Measurements from ENCODE around the gene SLC44A3. TPM values are rescaled to one million over a fixed set of nuclear protein-coding genes. Genes with fewer than 3 reads are reported as not detected.

Gene SLC44A3
- total and polyA plus RNA-seq, 12 donors: 4.2 to 26.2 (median 9.5) TPM

DNA sequence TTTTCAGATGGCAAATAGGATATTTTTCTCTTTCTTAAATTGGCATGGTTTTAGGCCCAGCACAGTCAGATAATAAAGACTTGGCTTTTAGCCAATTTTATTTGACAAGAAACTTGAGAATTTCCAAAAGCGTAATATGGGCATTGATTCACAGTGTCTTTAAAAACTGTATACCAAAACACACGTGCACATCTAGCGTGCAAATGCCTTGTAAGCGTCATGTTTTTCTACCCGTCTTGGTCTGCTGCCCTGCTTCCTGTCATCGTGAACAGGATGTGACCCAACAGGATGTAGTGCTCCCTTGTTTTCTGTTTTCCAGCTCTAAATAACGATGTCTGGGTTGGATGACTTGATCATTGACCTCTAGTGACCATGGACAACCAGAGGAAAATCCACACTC is 24.7 kb upstream of the SLC44A3 start:
- Histone ChIP-seq H3K4me3 (no peak overlapping the region), H3K36me3 (replicated peaks in 1 of 2) (no peaks in the 10 kb centered on the region), H3K4me1 (replicated peaks in 1 of 2) (peaks cover 18 to 55% of the 10 kb centered on the region in 2 donors), H3K27ac (peak overlapping the region in 2 of 5 donors; percentile 6 to 24), H3K27me3 (no peaks in the 10 kb centered on the region), H3K9me3 (replicated peaks in 1 of 3) (no peaks in the 10 kb centered on the region)
- intact Hi-C loops (cut with DNase I): no loop called here
- DNase-seq: no peak
- WGBS, 4 donors: 64 to 67% (median 65%) methylated on average over 7 of the region's 7 CpGs
- TF ChIP-seq POLR2A (IDR thresholded peaks at IDR 0.05): no peak
- TF ChIP-seq, protein P1, sequence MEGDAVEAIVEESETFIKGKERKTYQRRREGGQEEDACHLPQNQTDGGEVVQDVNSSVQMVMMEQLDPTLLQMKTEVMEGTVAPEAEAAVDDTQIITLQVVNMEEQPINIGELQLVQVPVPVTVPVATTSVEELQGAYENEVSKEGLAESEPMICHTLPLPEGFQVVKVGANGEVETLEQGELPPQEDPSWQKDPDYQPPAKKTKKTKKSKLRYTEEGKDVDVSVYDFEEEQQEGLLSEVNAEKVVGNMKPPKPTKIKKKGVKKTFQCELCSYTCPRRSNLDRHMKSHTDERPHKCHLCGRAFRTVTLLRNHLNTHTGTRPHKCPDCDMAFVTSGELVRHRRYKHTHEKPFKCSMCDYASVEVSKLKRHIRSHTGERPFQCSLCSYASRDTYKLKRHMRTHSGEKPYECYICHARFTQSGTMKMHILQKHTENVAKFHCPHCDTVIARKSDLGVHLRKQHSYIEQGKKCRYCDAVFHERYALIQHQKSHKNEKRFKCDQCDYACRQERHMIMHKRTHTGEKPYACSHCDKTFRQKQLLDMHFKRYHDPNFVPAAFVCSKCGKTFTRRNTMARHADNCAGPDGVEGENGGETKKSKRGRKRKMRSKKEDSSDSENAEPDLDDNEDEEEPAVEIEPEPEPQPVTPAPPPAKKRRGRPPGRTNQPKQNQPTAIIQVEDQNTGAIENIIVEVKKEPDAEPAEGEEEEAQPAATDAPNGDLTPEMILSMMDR (IDR thresholded peaks at IDR 0.05): no peak

DNA sequence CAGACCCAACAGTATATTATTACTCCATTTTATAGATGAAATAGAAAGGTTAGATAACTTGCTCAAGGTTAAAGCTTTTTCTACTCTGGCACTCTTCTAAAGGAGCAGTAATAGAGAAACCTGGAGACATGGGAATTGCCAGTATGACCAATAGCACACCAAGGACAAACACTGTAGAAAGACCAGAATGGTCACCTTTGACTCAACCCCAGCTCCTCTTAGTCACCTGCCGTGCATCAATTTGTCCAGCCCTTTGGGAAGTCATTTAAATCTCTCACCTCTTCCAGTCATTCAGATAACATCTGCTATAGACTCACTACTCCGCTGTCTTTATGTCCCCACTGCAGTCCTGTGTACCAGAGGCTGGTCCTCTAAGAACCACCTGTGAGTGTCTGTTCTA is 23.9 kb upstream of the SLC44A3 start:
- Histone ChIP-seq H3K4me3 (no peak overlapping the region), H3K4me1 (replicated peaks in 1 of 2) (peaks cover 18 to 63% of the 10 kb centered on the region in 2 donors), H3K9me3 (replicated peaks in 1 of 3) (no peaks in the 10 kb centered on the region), H3K27ac (peak overlapping the region in 1 of 5 donors; percentile 6), H3K27me3 (no peaks in the 10 kb centered on the region), H3K36me3 (replicated peaks in 1 of 2) (no peaks in the 10 kb centered on the region)
- WGBS, 4 donors: 64 to 86% (median 79%) methylated on average over 2 of the region's 2 CpGs
- no peak for TF ChIP-seq POLR2A (IDR thresholded peaks at IDR 0.05)
- TF ChIP-seq, protein P1 (IDR thresholded peaks at IDR 0.05): no peak
- DNase-seq: peak in 1 of 7 donors; percentile 27
- intact Hi-C loops (cut with DNase I): no loop called here

DNA sequence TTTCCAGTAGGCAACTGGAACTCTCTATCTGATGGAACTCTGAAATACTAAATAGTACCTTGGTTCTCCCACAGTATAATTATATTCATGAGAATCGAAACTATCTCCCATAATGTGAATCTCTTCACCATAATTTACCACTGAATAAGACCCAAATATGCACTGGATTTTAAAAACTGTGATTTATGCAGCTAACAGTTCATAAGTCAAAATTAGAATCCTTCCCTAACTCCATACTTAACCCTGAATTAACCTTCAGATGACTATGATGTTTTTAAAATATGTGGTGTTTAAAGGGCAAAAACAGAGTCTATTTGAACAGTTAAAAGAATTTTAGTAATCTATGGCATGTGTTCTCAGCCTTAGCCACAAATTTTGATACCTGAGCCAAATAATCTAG is 22.9 kb upstream of the SLC44A3 start:
- H3K4me3 ChIP-seq: no peak overlapping the region
- WGBS, 4 donors: 73 to 91% (median 80%) methylated on average over 1 of the region's 1 CpG
- no peaks in the 10 kb centered on the region for H3K9me3 ChIP-seq (replicated peaks in 1 of 3)
- no peak for DNase-seq
- H3K27ac ChIP-seq: peak overlapping the region in 1 of 5 donors; percentile 14
- intact Hi-C loops (cut with DNase I): no loop called here
- H3K36me3 ChIP-seq (replicated peaks in 1 of 2): no peaks in the 10 kb centered on the region
- TF ChIP-seq, protein P1 (IDR thresholded peaks at IDR 0.05): no peak
- no peak for TF ChIP-seq POLR2A (IDR thresholded peaks at IDR 0.05)
- peaks cover 18 to 65% of the 10 kb centered on the region in 2 donors for H3K4me1 ChIP-seq (replicated peaks in 1 of 2)
- H3K27me3 ChIP-seq: no peaks in the 10 kb centered on the region

DNA sequence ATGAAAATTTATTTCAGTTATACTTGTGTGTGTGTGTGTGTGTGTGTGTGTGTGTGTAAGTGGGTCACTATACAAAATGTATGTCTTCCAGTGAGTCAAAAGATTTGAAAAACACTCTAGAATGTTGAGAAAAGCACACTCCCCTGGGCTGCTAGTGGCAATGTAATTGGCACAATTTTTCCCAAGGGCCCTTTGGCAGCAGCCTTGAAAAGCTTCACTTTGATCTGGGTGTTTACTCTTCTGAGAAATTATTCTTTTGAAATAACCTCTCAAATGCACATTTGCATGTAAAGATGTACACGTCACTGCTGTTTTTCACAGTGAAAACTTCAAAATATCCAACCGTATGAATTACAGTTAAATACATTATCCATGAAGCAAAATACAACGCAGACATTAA is 22.1 kb upstream of the SLC44A3 start:
- no peaks in the 10 kb centered on the region for H3K36me3 ChIP-seq (replicated peaks in 1 of 2)
- 51 to 75% (median 59%) methylated on average over 3 of the region's 3 CpGs for WGBS, 4 donors
- peak in 1 of 7 donors; percentile 14 for DNase-seq
- peaks cover 18 to 65% of the 10 kb centered on the region in 2 donors for H3K4me1 ChIP-seq (replicated peaks in 1 of 2)
- TF ChIP-seq POLR2A (IDR thresholded peaks at IDR 0.05): no peak
- TF ChIP-seq, protein P1 (IDR thresholded peaks at IDR 0.05): no peak
- H3K4me3 ChIP-seq: no peak overlapping the region
- H3K27ac ChIP-seq: peak overlapping the region in 1 of 5 donors; percentile 29
- intact Hi-C loops (cut with DNase I): no loop called here
- no peaks in the 10 kb centered on the region for H3K9me3 ChIP-seq (replicated peaks in 1 of 3)
- no peaks in the 10 kb centered on the region for H3K27me3 ChIP-seq

Measured in adrenal gland (tissue), 12 donors.